CD4-positive, alpha-beta T cell treated with Interleukin-6 for 4 hours (primary cell): Measurements from ENCODE around the gene KIF26A.
"Not testable (repeated sequence)": the region's sequence is repeated elsewhere in the genome, so short reads cannot be mapped to it uniquely, and the experiment has no call there.

ENCODE experiments used
- DNase-seq: peaks from one replicate; pipeline ENCODE4 v3.0.0-alpha.2; 2020; ENCODE audit warnings: mixed read lengths

Gene KIF26A

DNA sequence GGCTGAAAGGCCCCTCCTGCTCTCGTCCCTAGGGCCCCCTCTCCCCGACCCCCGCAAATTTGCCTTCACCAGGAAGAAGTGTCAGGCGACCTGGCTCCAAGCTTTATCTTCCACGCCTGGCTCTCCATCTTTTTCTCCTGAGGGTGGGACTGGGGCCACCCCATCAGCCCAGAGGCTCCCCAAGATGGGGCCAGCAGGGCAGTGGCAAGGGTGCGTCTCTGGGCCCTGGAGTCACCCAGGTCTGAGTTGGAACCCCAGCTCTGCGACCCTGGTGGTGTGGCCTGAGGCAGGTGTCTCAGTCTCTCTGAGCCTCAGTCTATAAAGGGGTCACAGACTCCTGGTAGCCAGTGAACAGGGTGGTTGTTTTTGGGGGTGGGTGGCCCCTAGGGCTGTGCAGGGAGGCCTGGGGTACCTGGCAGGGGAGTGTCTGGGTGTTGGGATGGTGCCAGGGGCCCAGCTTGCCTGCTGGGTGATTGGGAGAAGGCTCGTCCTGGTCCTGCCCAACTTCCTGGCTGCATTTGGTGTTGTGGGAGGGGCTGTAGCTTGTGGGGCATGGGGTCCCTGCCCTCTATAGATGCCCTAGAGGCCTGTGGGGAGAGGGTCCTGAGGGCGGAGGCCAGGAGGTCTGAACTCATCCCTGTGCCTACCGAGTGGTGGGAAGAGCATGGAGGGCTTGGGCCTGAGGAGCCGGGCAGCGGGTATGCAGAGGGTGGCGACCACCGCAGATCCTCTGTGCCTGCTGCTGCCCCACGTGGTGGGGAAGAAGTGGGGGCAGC lies 7.6 kb downstream of the KIF26A start:
- DNase-seq: no peak

DNA sequence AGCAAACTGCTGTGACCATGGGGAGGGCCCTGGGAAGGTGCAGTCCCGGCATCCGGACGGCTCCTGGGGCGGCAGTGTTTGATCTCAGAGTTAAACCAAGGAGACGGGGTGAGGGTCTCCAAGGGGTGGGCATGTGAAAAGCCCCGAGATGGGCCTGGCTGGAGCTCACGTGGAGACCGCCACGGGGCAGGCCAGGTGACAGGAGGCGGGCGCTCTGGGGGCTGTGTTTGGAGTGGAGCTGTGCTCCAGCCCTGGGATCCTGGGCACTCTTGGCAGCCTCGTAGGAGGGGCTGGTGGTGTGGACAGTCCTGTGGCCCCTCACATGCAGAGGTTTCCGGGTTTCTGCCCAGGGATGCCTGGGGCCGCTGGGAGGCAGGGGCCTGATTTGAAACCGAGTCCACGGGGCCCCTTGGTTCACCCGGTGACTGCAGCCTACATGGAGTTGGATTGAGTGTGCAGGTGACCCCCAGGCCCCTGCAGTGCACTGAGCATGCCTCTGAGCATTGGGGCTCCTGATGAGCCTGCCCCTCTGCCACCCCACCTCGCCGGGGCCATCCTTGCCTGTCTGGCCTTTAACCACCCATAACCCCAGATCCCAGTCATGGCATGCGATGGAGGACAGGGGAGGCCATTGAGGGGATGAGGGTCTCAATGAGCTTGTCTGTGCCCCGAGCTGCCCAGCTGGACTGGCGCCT lies 8.4 kb downstream of the KIF26A start:
- no peak for DNase-seq

DNA sequence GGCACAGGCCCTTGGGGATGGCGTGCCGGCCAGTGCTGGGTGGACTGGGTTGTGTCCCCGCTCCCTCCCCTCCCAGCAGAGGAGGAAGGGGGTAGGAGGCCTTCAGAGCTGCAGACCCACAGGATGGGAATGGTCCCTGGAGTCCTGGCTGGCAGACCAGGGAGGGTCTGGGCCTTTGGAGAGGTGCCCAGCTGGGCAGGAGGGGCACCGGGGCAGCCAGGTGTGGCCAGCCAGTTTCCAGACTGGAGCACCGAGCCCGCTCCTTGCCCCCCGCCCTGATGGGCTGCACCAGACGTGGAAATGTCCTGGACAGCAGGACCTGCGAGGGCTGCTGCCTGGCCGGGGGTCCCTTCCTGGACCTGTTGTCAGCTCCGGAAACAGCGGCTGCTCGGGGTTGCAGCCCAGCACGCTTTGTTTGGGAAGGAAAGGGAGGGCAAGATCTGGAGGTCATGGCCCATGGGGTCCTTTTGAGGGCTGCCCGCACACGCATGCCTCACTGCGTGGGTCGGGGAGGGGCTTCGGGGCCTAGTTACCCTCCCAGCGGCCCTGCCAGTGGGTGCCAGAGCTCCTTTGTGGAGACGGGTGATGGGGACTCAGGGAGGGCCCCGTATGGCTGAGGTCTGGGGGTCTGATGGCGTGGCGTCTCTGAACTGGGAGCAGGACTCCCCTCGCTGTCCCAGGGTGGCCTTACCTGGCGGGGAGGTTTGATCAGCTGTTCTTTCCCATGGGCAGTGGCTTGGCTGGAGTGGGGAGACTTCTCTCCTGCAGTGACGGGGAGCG lies 9.1 kb downstream of the KIF26A start:
- no peak for DNase-seq

DNA sequence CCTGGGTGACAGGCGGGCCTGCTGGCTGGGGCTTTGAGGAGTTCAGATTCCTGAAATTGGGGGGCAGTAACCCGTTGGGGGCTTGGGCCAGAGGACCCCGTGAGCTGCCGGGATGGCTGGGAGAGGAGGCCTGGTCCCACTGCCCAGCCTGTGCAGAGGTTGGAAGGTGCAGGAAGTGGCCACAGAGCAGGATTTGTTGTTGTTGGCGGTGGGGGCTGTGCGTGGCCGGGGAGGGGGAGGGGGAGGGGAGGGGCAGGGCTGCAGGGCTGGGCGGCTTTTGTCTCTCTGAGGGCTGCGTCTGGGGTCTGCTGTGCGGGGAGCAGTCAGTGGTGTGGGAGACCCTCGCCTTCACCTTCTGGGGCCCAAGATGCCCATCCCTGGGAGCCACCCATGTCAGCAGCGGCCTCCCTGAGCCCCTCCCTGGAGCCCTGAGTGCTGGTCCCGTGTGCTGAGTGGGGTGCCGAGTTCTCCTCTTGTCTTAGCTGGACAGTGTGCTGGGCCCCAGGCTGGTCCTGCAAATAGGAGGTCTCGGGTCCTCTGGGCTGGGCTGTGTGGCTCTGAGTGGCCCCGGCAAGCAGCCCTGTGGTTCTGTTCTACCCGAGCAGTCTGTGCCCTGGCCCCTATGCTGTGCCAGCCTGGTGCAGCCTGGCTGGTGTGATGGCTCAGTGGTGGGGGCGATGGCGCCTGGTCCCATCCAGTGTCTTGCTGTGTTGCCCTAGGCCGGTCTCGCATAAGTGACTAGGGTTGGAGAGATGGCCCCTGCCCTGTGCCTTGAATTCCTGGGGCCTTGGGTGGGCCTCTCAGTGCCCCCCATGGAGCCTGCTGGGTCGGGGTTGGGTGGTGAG lies 10.3 kb downstream of the KIF26A start:
- no peak for DNase-seq

DNA sequence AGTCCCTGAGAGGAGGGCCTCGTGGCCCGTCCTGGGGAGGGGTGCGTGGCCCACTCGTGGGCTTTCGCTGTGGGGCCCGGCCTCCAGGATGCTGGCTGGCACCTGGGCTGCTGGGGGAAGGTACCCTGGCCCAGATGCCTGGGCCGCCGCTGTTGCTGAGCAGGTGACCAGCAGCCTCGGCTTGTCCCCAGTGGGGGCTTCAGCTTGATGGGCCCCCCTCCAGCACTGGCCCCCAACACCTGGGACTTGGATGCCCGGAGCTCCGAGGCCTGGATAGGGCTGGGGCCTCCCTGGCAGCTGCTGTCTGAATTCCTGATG lies 10.8 kb downstream of the KIF26A start:
- no peak for DNase-seq

DNA sequence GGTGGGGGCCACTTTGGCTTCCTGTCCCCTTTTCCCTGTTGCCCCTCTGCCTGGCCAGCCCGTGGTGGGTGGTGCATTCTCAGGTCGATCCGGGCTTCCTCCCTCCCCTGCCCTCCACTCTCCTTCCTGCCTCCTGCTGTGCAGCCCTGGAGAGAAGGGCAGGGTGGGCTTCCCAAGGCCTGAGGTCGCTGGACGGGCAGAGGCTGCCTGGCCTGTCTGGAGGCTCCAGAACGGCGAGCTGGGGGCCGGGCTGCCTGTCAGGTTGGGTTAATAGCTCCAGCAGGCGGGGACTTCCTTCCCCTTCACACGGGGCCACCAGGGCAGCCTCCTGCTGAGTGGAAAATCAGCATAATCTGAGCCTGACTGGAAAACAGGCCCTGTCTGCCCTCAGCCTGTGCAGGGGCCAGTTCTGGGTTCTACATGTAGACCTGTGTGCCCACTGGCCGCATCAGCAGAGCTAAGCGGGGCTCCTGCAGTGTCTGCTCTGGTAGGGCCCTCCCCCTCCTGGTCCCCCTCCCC lies 11.3 kb downstream of the KIF26A start:
- no peak for DNase-seq

DNA sequence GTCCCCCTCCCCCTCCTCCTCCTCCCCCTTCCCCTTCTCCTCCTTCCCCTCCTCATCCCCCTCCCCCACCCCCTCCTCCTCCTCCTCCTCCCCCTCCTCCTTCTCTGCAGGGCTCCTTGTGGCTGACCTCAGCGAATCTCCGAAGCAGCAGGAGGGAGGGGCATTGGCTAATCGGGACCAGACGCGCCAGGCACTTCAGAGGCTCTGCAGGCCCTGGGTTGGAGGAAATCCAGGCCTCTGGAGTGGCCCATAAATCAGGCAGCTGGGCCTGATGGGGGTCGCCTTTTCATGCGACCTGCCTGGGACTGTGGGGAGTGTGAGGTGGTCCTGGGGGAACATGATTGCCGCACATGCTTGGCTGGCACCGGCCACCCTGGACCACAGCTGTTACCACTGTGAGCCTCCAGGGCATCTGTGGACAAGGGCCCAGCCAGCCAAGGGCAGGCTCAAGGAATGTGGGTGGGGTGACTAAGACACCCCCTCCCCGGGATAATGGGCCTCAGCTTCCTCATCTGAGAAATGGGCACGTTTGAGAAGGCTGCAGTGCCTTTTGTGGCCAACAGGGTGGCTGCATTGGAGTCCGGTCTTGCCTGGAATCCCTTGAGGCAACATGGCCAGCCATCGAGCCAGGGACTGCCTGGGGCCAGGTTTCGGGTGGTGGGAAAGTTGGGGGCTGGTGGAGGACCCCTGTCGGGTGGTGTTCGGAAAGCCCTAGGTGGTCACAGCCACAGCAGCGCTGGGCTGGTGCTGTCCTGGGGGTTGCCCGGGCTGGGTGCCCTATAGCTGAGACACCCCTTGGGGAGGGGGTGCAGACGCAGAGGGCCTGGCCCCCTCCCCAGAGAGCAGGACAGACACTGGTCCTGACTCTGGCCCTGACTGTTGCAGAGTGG lies 12.0 kb downstream of the KIF26A start:
- no peak for DNase-seq

DNA sequence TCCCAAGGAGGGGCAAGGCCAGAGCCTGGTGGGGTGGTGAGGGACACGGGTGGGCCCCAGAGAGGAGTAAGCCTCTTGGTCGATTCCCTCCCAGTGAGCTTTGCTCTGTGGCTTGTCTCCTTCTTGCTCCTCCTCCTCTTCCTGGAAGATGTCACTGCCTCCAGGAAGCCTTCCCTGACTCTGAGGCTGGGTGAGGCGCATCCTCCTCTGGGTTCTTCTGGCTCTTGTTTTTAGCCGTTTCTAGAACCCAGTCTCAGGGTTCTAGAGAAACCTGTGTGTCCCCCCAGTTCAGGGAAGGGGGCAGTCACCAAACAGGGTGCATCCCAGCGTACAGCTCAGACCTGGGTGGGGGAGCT lies 12.6 kb downstream of the KIF26A start:
- no peak for DNase-seq

DNA sequence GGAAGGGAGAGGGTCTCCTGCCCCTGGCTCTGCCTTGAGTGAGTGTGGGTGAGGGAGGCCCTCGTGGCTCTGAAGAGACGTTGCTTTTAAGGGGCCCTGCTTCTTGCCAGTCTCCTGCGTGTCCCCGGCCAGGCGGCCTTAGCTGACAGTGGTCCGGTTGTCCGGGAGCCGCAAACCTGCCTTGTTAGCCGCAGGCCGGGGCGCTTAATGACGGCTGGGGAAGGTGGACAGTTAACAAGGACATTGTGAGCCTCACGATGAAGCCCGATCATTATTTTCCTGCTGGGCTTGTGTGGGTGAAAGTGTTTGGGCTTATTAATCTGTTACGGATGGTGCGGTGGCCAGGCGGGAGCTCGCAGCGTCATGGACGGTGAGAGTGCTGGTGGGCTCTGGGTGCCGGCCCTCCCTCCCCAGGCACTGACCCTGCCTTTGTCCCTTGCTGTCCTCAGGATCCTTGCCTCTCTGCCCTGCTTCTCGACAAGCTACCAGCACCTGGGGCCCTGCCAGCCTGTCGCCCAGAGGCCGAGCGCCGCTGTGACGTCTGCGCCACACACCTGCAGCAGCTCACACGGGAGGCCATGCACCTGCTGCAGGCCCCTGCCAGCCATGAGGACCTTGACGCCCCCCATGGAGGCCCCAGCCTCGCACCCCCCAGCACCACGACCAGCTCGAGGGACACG lies 13.3 kb downstream of the KIF26A start:
- no peak for DNase-seq

DNA sequence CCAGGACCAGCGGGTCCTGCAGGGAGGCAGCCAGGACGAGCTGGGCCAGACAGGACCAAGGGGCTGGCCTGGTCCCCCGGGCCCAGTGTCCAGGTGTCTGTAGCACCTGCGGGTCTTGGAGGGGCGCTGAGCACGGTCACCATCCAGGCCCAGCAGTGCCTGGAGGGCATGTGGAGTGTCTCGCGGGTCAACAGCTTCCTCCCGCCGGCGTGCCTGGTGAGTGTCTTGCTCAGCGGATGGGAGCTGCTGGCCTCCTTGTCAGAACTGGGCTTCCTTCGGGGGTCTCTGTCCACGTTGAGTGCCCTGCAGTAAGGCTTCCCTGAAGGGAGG lies 13.8 kb downstream of the KIF26A start:
- DNase-seq: no peak

DNA sequence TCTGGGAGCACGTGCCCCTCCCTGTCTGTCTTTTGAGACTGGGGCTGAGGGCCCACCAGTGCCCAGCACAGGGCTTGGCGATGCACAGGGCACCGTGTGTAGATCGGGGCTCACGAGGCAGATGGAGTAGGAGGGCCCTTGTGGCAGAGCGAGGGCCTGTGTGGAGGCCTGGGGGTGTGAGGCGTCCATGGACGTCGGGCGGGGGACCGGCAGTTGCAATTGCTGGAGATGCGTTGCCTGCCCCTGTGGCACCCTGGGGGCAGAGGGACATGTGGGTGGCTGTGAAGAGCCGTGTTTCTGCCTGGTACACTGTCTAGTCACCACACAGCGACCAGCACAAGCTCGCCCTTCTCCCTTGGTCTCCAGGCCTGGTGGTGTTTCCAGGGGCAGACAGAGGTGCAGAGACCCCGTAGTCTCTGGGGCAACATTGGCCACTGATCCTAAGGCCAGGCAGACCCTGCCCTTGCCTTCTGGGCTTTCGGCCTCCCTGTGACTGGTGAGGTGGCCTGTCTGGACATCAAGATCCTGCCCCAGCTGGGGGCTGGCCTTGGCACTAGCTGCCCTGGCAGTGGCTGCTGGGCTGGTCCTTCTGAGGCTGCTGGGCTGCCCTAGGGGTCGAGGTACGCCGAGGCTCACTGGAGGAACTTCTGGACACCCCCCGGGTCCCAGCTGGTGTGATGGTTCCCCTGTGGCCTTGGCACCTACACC lies 14.5 kb downstream of the KIF26A start:
- DNase-seq: no peak

DNA sequence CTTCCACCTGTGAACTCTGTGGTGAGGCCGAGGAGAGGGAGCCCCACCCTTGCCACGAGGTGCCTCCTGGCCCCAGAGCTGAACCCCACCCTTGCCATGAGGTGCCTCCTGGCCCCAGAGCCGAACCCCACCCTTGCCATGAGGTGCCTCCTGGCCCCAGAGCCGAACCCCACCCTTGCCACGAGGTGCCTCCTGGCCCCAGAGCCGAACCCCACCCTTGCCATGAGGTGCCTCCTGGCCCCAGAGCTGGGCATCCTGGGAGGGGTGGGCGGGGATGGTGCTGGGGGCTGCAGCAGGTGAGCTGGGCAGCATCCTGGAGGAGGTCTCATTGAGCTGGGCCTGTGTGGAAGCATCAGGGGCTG lies 15.0 kb downstream of the KIF26A start:
- not testable (repeated sequence) for DNase-seq

DNA sequence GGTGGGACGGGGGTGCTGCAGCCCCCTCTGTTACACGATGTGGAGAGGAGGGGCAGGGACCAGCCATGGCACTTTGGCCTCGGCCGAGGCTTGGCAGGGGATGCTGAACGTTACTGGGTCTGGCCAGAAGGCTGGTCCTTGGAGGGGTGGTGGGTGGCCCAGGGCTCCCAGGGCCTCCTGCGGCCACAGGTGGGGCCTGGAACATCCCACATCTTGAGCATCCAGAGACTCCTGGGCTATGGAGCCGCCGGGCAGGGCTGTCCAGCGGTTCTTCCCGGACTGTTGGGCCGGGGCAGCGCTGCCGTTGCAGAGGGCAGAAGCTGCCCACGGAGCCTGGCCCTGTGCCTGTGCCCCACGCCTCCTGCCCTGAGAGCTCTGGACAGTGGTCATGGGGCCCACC lies 15.9 kb downstream of the KIF26A start:
- DNase-seq: no peak

DNA sequence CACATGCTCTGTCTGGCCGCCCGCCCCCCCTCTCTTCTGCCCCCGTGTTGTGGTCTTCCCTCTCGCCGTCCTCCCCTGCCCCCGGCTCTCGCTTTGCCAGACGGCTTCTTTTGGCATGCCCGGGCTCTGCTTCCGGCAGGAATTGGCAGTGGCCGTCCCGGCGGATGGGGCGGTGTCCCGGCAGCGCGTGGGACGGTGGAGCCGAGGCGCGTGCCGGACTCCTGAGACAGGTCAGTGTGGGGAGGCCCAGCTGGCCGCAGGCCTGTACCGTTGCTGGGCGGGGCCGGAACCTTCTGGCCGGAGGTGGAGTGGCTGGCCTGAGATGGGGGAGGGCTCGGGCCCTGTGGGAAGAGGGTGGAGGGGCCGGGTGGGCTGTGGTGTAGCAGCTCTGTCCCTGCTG lies 17.1 kb downstream of the KIF26A start:
- no peak for DNase-seq

DNA sequence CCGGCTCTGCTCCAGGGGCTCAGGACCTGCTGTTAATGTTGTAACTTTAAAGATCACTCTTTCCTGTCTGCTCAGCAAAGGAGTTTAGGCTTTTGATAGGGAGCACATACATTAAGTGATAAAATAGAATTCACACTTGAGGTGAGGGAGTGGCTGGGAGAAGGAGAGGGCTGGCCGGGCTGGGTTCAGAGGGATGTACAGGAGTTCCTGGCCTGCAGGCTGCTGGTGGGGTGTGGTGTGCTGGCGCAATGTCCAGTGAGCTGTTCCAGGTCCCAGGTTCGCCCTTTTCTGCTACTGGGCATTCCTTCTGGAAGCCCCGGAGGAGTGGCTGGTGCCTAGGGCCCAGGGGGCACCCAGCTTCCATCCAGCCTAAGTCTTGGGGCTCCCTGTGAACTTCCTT lies 17.8 kb downstream of the KIF26A start:
- DNase-seq: no peak

DNA sequence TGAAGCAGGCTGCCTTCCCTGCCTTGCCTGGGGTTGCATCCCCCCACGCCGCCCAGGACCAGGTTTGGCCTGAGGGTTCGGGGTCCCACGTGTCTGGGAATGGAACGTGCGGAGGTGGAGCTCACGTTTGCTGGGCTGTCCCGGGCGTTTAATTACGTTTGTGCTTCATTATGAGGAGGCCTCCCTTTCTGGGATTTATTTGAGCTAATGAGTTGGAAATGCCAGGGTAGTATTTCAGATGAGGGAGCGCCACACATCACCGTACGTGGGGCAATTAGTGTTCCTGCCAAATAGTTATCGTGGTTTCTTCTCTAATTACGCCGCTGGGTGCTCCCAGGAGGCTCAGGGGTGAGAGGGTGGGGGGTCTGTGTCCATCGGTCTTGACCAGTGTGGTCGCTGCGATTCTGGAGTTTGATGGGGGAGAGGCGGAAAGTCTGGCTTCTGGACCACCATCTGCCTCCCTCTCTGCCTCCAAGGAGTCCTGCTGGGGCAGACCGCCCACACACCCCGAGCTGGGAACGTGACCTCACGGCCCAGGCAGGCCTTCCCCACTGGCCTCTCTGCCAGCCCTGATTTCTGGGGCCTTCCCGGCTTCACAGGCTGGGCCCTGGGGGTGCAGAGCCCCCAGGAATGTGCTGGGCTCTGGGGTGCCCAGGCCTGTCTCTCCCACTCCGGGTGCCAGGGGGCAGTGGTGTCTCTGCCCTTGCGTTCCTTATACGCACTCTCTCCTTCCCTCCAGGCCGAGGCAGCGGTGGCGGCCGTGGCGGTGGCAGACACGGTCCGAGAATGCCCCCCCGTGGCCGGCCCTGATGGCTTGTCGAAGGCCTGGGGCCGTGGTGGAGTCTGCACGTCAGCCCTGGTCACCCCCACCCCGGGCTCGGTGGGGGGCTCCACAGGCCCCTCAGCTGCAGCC lies 18.9 kb downstream of the KIF26A start:
- DNase-seq: no peak

DNA sequence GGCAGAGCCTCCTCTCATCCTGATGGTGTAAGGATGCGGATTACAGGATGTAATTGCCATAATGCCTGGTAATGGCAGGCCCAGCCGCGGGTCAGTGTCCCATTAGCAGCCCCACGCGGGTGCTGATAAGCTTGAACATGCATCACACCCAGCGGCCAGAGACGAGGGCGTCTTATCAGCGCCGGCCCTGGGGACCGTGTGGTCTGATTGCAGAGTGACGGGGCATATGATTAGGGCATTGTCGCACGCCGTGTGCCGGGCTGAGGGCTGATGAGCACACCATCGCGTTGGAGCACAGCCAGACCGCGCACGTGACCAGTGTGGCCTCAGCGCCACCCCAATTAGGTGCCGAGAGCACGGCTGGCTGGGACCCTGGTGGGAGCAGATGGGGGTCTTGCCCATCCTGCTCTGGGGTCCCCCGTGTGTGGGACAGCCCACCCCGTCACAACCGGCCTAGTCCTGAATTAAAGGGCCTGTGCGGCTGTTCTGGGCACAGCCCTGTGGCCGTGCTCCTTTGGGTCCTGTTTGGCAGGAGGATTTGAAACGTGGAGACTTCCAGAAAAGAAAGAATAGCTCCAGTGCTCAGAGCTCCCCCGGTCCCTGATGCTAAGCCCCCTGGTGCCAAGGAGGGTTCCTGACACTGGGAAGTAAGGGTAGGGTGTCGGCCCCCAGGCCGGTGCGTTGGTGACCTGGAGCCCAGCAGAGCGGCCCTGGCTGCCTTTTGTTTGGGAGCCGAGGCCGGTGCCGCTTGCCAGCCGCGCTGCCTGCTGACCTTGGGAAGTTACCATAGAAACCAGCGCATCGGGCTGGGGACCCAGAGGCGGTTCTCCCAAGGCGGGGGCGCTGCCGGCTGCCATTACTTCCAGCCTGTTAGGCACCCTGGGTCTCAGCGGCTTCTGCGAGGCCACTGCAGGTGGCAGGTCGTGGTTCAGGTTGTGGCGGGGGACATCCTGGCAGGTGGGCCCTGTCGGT lies 20.7 kb downstream of the KIF26A start:
- no peak for DNase-seq

DNA sequence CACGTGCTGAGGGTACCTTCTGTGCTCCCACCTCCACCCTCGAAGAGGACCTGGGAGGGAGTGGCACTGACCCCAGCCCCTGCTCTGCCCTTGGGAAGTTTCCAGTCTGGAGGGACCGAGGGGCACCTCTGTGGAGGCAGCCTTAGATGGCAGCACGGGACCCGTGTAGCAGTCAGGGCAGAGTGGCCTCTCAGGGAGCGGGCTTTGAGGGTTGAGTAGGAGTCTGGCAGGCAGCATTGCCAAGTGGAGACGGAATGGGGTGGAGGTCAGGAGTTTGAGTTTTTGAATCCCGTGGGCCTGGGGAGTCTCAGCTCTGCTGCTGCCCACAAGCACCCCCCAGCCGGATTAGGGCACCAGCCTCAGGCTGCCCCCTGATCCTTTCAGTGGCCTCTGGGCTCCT lies 21.6 kb downstream of the KIF26A start:
- no peak for DNase-seq
